Measurements from ENCODE around the gene RNF11. TPM values are rescaled to one million over a fixed set of nuclear protein-coding genes. Genes with fewer than 3 reads are reported as not detected.

Gene RNF11
- total and polyA plus RNA-seq, 11 donors = 42.4 to 143 (median 107) TPM

- no peak for TF ChIP-seq POLR2A (IDR thresholded peaks at IDR 0.05)
- TF ChIP-seq CTCF (IDR thresholded peaks at IDR 0.05) = no peak
- peaks cover 0 to 16% (median 11%) of the 10 kb centered on the region in 12 donors for H3K4me1 ChIP-seq
- WGBS, 4 donors = 60 to 76% (median 73%) methylated on average over 11 of the region's 11 CpGs
- DNase-seq = no peak
- ATAC-seq = no peak
- H3K27me3 ChIP-seq = no peaks in the 10 kb centered on the region
- H3K36me3 ChIP-seq = peaks cover 0 to 6% (median 0%) of the 10 kb centered on the region in 9 donors
- intact Hi-C loops (cut with DNase I) = loop anchor here in 8 of 10 donors (5.0 to 10.0 kb wide), 4 partner anchors 57 to 102 kb away; partner anchors contain the start of gene RNF11 (in 4 of the 8)
- H3K27ac ChIP-seq = no peak overlapping the region
- no peaks in the 10 kb centered on the region for H3K9me3 ChIP-seq
- H3K4me3 ChIP-seq = no peak overlapping the region
These were observed 58.6 kb downstream of the RNF11 start for GRCh38 chr1:51294566-51295184.

- peak in 1 of 4 donors; percentile 25 for ATAC-seq
- intact Hi-C loops (cut with DNase I) = loop anchor here (1.0 to 10.0 kb wide), 7 partner anchors 59 to 104 kb away; partner anchors contain the start of gene RNF11 (in 5 of the 10)
- TF ChIP-seq CTCF (IDR thresholded peaks at IDR 0.05) (no peak), POLR2A (IDR thresholded peaks at IDR 0.05) (no peak)
- no peak overlapping the region for H3K27ac ChIP-seq
- H3K4me1 ChIP-seq = peaks cover 0 to 16% (median 11%) of the 10 kb centered on the region in 12 donors
- no peaks in the 10 kb centered on the region for H3K36me3 ChIP-seq
- H3K9me3 ChIP-seq = no peaks in the 10 kb centered on the region
- DNase-seq = peak in 1 of 5 donors; percentile 36
- H3K4me3 ChIP-seq = no peak overlapping the region
- H3K27me3 ChIP-seq = no peaks in the 10 kb centered on the region
- WGBS, 4 donors = 92 to 97% (median 94%) methylated on average over 15 to 17 of the region's 17 CpGs
These were observed 59.9 kb downstream of the RNF11 start for GRCh38 chr1:51295926-51296325.

GRCh38 chr1:51296383-51297357 is 60.6 kb downstream of the RNF11 start:
- ATAC-seq (peak; percentile 65 to 87 (median 84)), DNase-seq (peak; percentile 81 to 90 (median 84))
- TF ChIP-seq CTCF (IDR thresholded peaks at IDR 0.05) (peak; percentile 93 to 99 (median 97)), POLR2A (IDR thresholded peaks at IDR 0.05) (no peak)
- intact Hi-C loops (cut with DNase I) = loop anchor here (1.0 to 10.0 kb wide), 7 partner anchors 59 to 104 kb away; partner anchors contain the start of gene RNF11 (in 5 of the 10)
- peaks cover 0 to 16% (median 11%) of the 10 kb centered on the region in 12 donors for H3K4me1 ChIP-seq
- H3K9me3 ChIP-seq = no peaks in the 10 kb centered on the region
- peak overlapping the region in 11 of 12 donors; percentile 19 to 74 (median 51) for H3K4me3 ChIP-seq
- peak overlapping the region in 4 of 12 donors; percentile 1 to 27 (median 8) for H3K27ac ChIP-seq
- no peaks in the 10 kb centered on the region for H3K36me3 ChIP-seq
- 16 to 26% (median 23%) methylated on average over 28 to 33 of the region's 33 CpGs for WGBS, 4 donors
- no peaks in the 10 kb centered on the region for H3K27me3 ChIP-seq

All from heart left ventricle (tissue), 16 donors.